GM21526 (cell line): ENCODE results near the gene MEGF8.

Experiments used
- ATAC-seq: cut with Tn5 transposase; IDR thresholded peaks from one replicate; pipeline ENCODE4 v1.9.1; 2021; ENCODE audit warnings: moderate library complexity; ENCODE audit not compliant: unreplicated experiment, low FRiP score

The MEGF8 gene

GRCh38 chr19:42287017-42287826, 38.2 kb upstream of the MEGF8 start:
- ATAC-seq = no peak

- no peak for ATAC-seq
Observed at GRCh38 chr19:42287827-42288107, 37.7 kb upstream of the MEGF8 start.

GRCh38 chr19:42288387-42288786, 37.0 kb upstream of the MEGF8 start:
- ATAC-seq = no peak

- no peak for ATAC-seq
Observed at GRCh38 chr19:42288881-42289555, 36.4 kb upstream of the MEGF8 start.

GRCh38 chr19:42289556-42290041, 35.8 kb upstream of the MEGF8 start:
- no peak for ATAC-seq

- ATAC-seq = no peak
Observed at GRCh38 chr19:42290136-42290522, 35.3 kb upstream of the MEGF8 start.

- ATAC-seq = no peak
Observed at GRCh38 chr19:42290523-42291434, 34.7 kb upstream of the MEGF8 start.

- no peak for ATAC-seq
Observed at GRCh38 chr19:42291435-42291810, 34.0 kb upstream of the MEGF8 start.

GRCh38 chr19:42292042-42292960, 33.1 kb upstream of the MEGF8 start:
- ATAC-seq = no peak

- no peak for ATAC-seq
Observed at GRCh38 chr19:42292963-42293362, 32.5 kb upstream of the MEGF8 start.

- no peak for ATAC-seq
Observed at GRCh38 chr19:42293540-42293939, 31.9 kb upstream of the MEGF8 start.

- ATAC-seq = no peak
Observed at GRCh38 chr19:42293948-42294347, 31.5 kb upstream of the MEGF8 start.

- no peak for ATAC-seq
Observed at GRCh38 chr19:42294471-42295137, 30.8 kb upstream of the MEGF8 start.

- no peak for ATAC-seq
Observed at GRCh38 chr19:42295342-42295741, 30.1 kb upstream of the MEGF8 start.

- no peak for ATAC-seq
Observed at GRCh38 chr19:42295831-42296525, 29.5 kb upstream of the MEGF8 start.

- no peak for ATAC-seq
Observed at GRCh38 chr19:42297039-42297438, 28.4 kb upstream of the MEGF8 start.

- no peak for ATAC-seq
Observed at GRCh38 chr19:42301646-42302203, 23.7 kb upstream of the MEGF8 start, which contains the start of gene PRR19. PRR19 (plus strand) TSS chr19:42302132; CDS start chr19:42309585, 7,453 bp downstream.

- no peak for ATAC-seq
Observed at GRCh38 chr19:42303101-42303464, 22.4 kb upstream of the MEGF8 start.

GRCh38 chr19:42303876-42304275, 21.6 kb upstream of the MEGF8 start:
- ATAC-seq = no peak
